Fibroblast of pulmonary artery (primary cell): ENCODE results near the gene LSP1.
A peak's percentile ranks its signal among the peaks of the same experiment; 100 is the strongest.

Experiments
- DNase-seq: peaks from one replicate; pipeline ENCODE4 v3.0.0-alpha.2; 2010; ENCODE audit warnings: low read depth
- H3K4me3 ChIP-seq: replicated peaks from 2 replicates; pipeline ENCODE4 v1.5.1; 2011; ENCODE audit warnings: low read depth, mild to moderate bottlenecking, control low read depth, low read length, moderate library complexity
- TF ChIP-seq, protein P1 (sequence below): IDR thresholded peaks from 2 replicates; pipeline ENCODE4 v1.5.1; 2011; ENCODE audit warnings: mild to moderate bottlenecking, control low read depth, low read length, inconsistent platforms; ENCODE audit errors: missing control alignments

Gene LSP1

GRCh38 chr11:1842149-1843097 lies 10.5 kb upstream of the LSP1 start:
- no peak overlapping the region for H3K4me3 ChIP-seq
- no peak for DNase-seq
- TF ChIP-seq, protein P1, sequence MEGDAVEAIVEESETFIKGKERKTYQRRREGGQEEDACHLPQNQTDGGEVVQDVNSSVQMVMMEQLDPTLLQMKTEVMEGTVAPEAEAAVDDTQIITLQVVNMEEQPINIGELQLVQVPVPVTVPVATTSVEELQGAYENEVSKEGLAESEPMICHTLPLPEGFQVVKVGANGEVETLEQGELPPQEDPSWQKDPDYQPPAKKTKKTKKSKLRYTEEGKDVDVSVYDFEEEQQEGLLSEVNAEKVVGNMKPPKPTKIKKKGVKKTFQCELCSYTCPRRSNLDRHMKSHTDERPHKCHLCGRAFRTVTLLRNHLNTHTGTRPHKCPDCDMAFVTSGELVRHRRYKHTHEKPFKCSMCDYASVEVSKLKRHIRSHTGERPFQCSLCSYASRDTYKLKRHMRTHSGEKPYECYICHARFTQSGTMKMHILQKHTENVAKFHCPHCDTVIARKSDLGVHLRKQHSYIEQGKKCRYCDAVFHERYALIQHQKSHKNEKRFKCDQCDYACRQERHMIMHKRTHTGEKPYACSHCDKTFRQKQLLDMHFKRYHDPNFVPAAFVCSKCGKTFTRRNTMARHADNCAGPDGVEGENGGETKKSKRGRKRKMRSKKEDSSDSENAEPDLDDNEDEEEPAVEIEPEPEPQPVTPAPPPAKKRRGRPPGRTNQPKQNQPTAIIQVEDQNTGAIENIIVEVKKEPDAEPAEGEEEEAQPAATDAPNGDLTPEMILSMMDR, result no peak

GRCh38 chr11:1843098-1843473 lies 9.8 kb upstream of the LSP1 start:
- TF ChIP-seq, protein P1, result no peak
- no peak overlapping the region for H3K4me3 ChIP-seq
- no peak for DNase-seq

DNA sequence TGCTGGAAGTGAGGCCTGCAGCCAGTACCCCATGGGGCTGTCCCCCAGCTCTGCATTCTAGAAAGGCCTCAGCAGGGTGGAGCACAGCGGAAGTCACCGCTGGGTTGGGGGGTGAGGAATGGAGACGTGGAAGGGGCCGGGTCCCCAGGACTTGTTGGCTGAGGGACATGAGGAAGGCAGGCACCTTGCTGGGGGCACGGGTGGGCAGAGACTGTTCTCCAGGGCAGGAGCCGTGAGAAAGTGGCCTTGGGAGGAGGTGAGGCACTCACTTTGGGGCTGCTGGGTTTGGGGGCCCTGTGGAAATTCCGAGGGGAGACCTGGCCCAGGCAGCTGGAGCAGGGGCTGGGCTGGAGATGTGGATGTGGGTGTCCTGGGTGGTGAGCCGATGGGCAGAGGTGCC lies 9.1 kb upstream of the LSP1 start:
- H3K4me3 ChIP-seq, result no peak overlapping the region
- no peak for DNase-seq
- TF ChIP-seq, protein P1, result no peak

GRCh38 chr11:1844221-1845094 lies 8.4 kb upstream of the LSP1 start:
- TF ChIP-seq, protein P1, result no peak
- no peak overlapping the region for H3K4me3 ChIP-seq
- DNase-seq, result peak; percentile 44

DNA sequence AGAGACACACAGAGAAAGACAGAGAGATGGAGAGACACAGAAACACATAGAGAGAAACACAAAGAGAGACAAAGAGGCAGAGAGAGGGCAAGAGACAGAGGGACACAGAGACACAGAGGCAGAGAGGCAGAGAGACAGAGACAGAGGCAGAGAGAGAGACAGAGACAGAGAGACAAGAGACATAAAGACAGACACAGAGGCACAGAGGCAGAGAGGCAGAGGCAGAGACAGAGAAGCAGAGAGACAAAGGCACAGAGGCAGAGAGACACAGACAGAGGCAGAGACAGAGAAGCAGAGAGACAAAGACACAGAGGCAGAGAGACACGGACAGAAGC lies 7.8 kb upstream of the LSP1 start:
- no peak overlapping the region for H3K4me3 ChIP-seq
- DNase-seq, result no peak
- TF ChIP-seq, protein P1, result no peak

GRCh38 chr11:1845561-1846452 lies 7.1 kb upstream of the LSP1 start:
- no peak for DNase-seq
- TF ChIP-seq, protein P1, result no peak
- no peak overlapping the region for H3K4me3 ChIP-seq
